Aorta (tissue), 5 donors: Measurements from ENCODE around the gene PDK3. TPM values are rescaled to one million over a fixed set of nuclear protein-coding genes. Genes with fewer than 3 reads are reported as not detected.

Experiments
- ATAC-seq: fragments of 200-7000 bp; cut with Tn5 transposase; one replicate; pipeline ENCODE4 v1.9.1; 2022; ENCODE audit warnings: moderate library complexity; ENCODE audit not compliant: low FRiP score
- DNase-seq, 2 donors: peaks; one replicate each; pipeline ENCODE4 v3.0.0-alpha.2; 2020
- H3K27ac ChIP-seq, 2 donors: one replicate each; pipeline ENCODE4 v1.5.1; 2013; ENCODE audit warnings: low read length in 2 of 2, mild to moderate bottlenecking in 2 of 2, moderate library complexity in 2 of 2, control low read depth in 1 of 2, inconsistent platforms in 1 of 2, low read depth in 1 of 2
- H3K27me3 ChIP-seq, 2 donors: one replicate each; pipeline ENCODE4 v1.6.1; 2013; ENCODE audit warnings: control low read depth in 1 of 2, low read length in 1 of 2, mild to moderate bottlenecking in 1 of 2, moderate library complexity in 1 of 2; ENCODE audit not compliant: insufficient read depth in 2 of 2, control insufficient read depth in 1 of 2
- H3K36me3 ChIP-seq, 2 donors: one replicate each; pipeline ENCODE4 v1.6.1; 2013; ENCODE audit warnings: control low read depth in 1 of 2, low read length in 1 of 2, mild to moderate bottlenecking in 1 of 2; ENCODE audit not compliant: insufficient read depth in 2 of 2, control insufficient read depth in 1 of 2
- H3K4me1 ChIP-seq, 2 donors: one replicate each; pipeline ENCODE4 v1.6.1; 2013; ENCODE audit warnings: low read length in 2 of 2, control low read depth in 1 of 2, mild to moderate bottlenecking in 1 of 2, moderate library complexity in 1 of 2; ENCODE audit not compliant: insufficient read depth in 2 of 2, control insufficient read depth in 1 of 2
- H3K4me3 ChIP-seq, 2 donors: one replicate each; pipeline ENCODE4 v1.5.1; 2013; ENCODE audit warnings: low read length in 2 of 2, control low read depth in 1 of 2, mild to moderate bottlenecking in 1 of 2
- H3K9me3 ChIP-seq: one replicate; pipeline ENCODE4 v1.6.1; 2013; ENCODE audit warnings: mild to moderate bottlenecking, low read length; ENCODE audit not compliant: control insufficient read depth
- WGBS, 2 donors: extraction: QIAGEN DNeasy Blood & Tissue Kit; methylation state at CpG; one replicate each; pipeline ENCODE4 v1.1.7; 2013; 5-methylcytosine and 5-hydroxymethylcytosine counted together
- intact Hi-C, 2 donors: fragments of 100-400 bp; cut with DNase I; formaldehyde crosslinking; loops; one replicate each; pipeline versions ENCODE4 v1.14.2 to v1.15.0; 2022
- polyA plus RNA-seq, 2 donors: library from polyadenylated mRNA; stranded (reverse); fragments of 200-250 nt; gene quantifications; one replicate each; pipeline ENCODE4 v1.2.3, GENCODE V29; 2013
- total RNA-seq, 2 donors: library from RNA; stranded (reverse); fragmentation: NEBNext Ultra II Directional; extraction: Animal tissue kit (Norgen Biotek cat#: 25700); gene quantifications; one replicate each; pipeline ENCODE4 v1.2.1, GENCODE V29; 2021
- donor health status: healthy with polysubstance abuse.
- donor health status: Bipolar disorder and iron deficiency.
- donor health status: DM: no; HTN: no; CAD: no.
- donor health status: DM: no; HTN: no; CAD: no.
- donor health status: DM: yes; HTN: yes; CAD: no.

PDK3 gene
- total and polyA plus RNA-seq, 4 donors = 15.4 to 119 (median 46.0) TPM

DNA sequence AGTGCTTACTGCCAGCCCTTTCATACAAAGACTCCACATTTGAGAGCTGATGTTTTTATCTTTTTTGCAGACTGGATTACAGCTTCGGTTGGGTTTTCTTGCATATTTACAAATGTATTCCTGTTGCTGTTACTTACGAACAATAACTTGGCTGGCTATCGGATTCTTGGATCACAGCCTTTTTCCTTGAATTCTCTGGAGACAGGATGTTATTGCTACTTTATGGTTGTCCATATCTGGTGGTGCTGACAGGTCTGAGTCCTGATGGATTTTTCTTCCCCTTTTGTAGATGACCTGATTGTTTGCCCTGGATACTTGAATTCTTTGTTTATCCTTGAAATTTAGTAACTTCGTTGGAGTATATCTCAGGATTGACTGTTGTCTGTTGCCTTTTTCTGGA, 77.7 kb downstream of the PDK3 start:
- intact Hi-C loops = no loop called here
- ATAC-seq = no peak
- 18 to 40% methylated on average over 4 of the region's 4 CpGs for WGBS, 2 donors

DNA sequence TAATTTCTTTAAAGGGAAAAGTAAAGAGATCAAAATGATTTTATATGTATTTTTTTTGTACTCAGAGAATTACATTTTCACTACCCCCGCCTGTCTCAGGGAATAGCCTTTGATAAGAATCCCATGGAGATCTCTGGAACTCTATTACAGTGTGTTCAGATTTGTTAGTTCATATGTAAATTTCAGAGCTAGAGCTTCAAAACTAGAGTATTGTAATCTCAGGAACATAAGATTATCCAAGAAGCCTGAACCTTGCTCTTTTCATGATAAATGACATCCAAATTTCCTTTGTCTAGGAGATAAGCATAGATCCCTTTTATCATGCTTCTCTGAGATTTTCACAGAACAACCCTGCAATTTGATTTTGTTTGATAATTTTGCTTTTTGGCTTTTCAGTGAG, 82.9 kb downstream of the PDK3 start:
- 81 to 100% methylated on average over 1 of the region's 1 CpG for WGBS, 2 donors
- intact Hi-C loops = no loop called here
- no peak for DNase-seq
- Histone ChIP-seq H3K4me3 (no peak overlapping the region), H3K36me3 (peaks cover 2% of the 10 kb centered on the region in 2 donors), H3K9me3 (no peaks in the 10 kb centered on the region), H3K27me3 (no peaks in the 10 kb centered on the region), H3K27ac (no peak overlapping the region), H3K4me1 (no peaks in the 10 kb centered on the region)
- no peak for ATAC-seq

More for the DNA sequence above, 77.7 kb downstream of the PDK3 start:
- no peaks in the 10 kb centered on the region for H3K4me1 ChIP-seq
- no peak overlapping the region for H3K27ac ChIP-seq
- H3K36me3 ChIP-seq = peaks cover 2% of the 10 kb centered on the region in 2 donors
- no peak for DNase-seq
- no peak overlapping the region for H3K4me3 ChIP-seq
- H3K9me3 ChIP-seq = no peaks in the 10 kb centered on the region
- H3K27me3 ChIP-seq = no peaks in the 10 kb centered on the region

GRCh38 chrX:24550166-24550565, 85.1 kb downstream of the PDK3 start:
- no peak overlapping the region for H3K27ac ChIP-seq
- no peaks in the 10 kb centered on the region for H3K9me3 ChIP-seq
- no peak overlapping the region for H3K4me3 ChIP-seq
- 61 to 71% methylated on average over 5 of the region's 5 CpGs for WGBS, 2 donors
- peaks cover 2% of the 10 kb centered on the region in 2 donors for H3K36me3 ChIP-seq
- intact Hi-C loops = no loop called here
- ATAC-seq = no peak
- no peaks in the 10 kb centered on the region for H3K4me1 ChIP-seq
- no peak for DNase-seq
- H3K27me3 ChIP-seq = no peaks in the 10 kb centered on the region

DNA sequence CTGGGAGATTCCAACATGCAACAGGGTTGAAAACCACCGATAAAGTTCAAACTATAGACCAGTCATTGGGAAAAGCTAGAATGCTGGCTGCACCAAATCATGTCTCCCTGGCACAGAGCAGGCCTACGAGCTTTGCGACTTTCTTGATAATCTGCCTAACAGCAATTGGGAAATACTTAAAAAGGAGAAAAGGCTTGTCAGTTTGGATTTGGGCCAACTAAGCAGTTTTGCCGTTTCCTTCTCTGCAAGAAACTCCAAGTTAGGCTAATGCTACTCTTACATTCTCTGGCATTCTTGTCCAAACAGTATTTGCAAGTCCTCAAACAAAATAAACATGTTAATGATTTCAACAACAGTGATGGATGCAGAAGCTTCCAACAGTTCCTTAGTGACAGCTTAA, 87.9 kb downstream of the PDK3 start:
- Histone ChIP-seq H3K4me3 (no peak overlapping the region), H3K27ac (no peak overlapping the region), H3K9me3 (no peaks in the 10 kb centered on the region), H3K4me1 (no peaks in the 10 kb centered on the region), H3K27me3 (no peaks in the 10 kb centered on the region), H3K36me3 (no peaks in the 10 kb centered on the region)
- DNase-seq (no peak), ATAC-seq (no peak)
- intact Hi-C loops = no loop called here
- WGBS, 2 donors = 12 to 34% methylated on average over 4 of the region's 4 CpGs

DNA sequence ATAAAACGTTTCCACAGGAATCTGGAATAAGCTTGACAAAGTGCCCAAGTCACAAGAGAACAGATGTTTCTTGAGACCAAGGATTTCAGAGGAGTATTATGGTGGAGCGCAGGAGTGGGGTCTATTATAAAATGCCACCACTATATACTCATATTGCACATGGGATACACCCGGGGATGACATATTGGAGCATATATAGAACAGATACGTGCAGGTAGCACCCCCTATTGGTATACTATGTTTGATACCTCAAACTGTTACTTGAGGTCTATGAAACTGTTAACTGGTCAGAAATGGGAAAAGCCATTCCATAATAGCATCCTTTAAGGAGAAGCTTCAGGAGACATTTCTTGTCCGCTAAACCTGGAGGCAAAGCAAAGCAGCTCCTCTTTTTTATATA, 96.0 kb downstream of the PDK3 start:
- WGBS, 2 donors = 60 to 81% methylated on average over 5 of the region's 5 CpGs
- no peaks in the 10 kb centered on the region for H3K27me3 ChIP-seq
- no peak for ATAC-seq
- H3K36me3 ChIP-seq = no peaks in the 10 kb centered on the region
- DNase-seq = no peak
- H3K27ac ChIP-seq = no peak overlapping the region
- intact Hi-C loops = no loop called here
- H3K4me1 ChIP-seq = no peaks in the 10 kb centered on the region
- no peaks in the 10 kb centered on the region for H3K9me3 ChIP-seq
- H3K4me3 ChIP-seq = no peak overlapping the region

GRCh38 chrX:24563291-24564010, 98.4 kb downstream of the PDK3 start:
- WGBS, 2 donors = 84 to 93% methylated on average over 19 of the region's 19 CpGs
- DNase-seq (no peak), ATAC-seq (no peak)

GRCh38 chrX:24566240-24566639, 101.2 kb downstream of the PDK3 start:
- DNase-seq = no peak
- intact Hi-C loops = no loop called here
- H3K4me1 ChIP-seq = no peaks in the 10 kb centered on the region
- no peaks in the 10 kb centered on the region for H3K9me3 ChIP-seq
- ATAC-seq = no peak
- H3K4me3 ChIP-seq = no peak overlapping the region
- no peak overlapping the region for H3K27ac ChIP-seq
- WGBS, 2 donors = 39 to 49% methylated on average over 3 of the region's 3 CpGs
- no peaks in the 10 kb centered on the region for H3K36me3 ChIP-seq
- no peaks in the 10 kb centered on the region for H3K27me3 ChIP-seq

More at GRCh38 chrX:24563291-24564010, 98.4 kb downstream of the PDK3 start:
- H3K9me3 ChIP-seq = no peaks in the 10 kb centered on the region
- no peaks in the 10 kb centered on the region for H3K27me3 ChIP-seq
- no peaks in the 10 kb centered on the region for H3K36me3 ChIP-seq
- H3K27ac ChIP-seq = no peak overlapping the region
- H3K4me1 ChIP-seq = no peaks in the 10 kb centered on the region
- no peak overlapping the region for H3K4me3 ChIP-seq
- intact Hi-C loops = no loop called here

DNA sequence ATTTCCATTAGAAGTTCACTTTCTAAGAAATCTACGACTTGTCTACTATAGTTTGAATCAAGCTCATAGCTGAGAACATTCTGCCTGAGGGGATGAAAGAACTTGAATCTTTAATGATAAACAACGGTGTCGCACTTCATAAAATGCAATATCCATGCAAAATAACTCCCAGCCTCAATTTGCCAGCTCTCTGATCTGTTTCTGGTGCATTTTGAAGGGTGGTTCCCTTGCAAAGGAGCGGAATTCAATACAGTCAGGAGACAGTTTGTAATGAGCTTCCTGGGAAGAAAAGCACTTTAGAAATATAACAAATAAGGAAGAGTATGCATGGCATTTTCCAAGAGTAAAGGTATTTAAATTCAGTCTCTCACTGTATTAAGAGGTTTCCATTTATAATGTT, 102.1 kb downstream of the PDK3 start:
- H3K4me1 ChIP-seq = peaks cover 0 to 4% of the 10 kb centered on the region in 2 donors
- intact Hi-C loops = no loop called here
- H3K27me3 ChIP-seq = no peaks in the 10 kb centered on the region
- DNase-seq = no peak
- no peak overlapping the region for H3K27ac ChIP-seq
- no peaks in the 10 kb centered on the region for H3K36me3 ChIP-seq
- WGBS, 2 donors = 46 to 50% methylated on average over 4 of the region's 4 CpGs
- H3K9me3 ChIP-seq = no peaks in the 10 kb centered on the region
- H3K4me3 ChIP-seq = no peak overlapping the region
- no peak for ATAC-seq

DNA sequence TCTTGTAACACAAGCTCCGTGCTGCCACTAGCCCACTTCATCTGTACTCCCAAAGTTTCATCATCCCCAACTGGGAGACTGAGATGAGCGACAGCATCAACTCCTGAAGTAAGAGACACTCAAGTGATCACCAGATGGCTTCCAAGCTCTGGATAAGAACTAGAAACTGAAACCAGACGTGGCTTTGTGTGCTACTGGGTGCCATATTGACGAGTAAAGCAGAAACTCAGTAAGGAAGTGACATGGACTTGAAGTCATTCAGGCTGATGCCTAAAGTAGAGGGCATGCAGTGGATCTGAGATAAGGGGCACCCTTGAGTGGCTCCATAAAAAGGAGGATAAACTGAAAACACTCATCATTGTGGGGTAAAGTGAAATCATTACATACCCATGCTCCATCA, 109.7 kb downstream of the PDK3 start:
- Histone ChIP-seq H3K27me3 (no peaks in the 10 kb centered on the region), H3K4me3 (no peak overlapping the region), H3K36me3 (no peaks in the 10 kb centered on the region), H3K4me1 (peaks cover 0 to 4% of the 10 kb centered on the region in 2 donors), H3K27ac (no peak overlapping the region), H3K9me3 (no peaks in the 10 kb centered on the region)
- ATAC-seq = no peak
- intact Hi-C loops = no loop called here
- 70 to 92% methylated on average over 4 of the region's 4 CpGs for WGBS, 2 donors
- no peak for DNase-seq
